Panc1 (cell line): ENCODE results near the gene HAGH. TPM values are rescaled to one million over a fixed set of nuclear protein-coding genes. Genes with fewer than 3 reads are reported as not detected.

Experiments used
- ATAC-seq: fragments of 200-7000 bp; cut with Tn5 transposase; 2 replicates; pipeline ENCODE4 v1.9.1; 2020; ENCODE audit warnings: mild to moderate bottlenecking, moderate library complexity
- BruUV-seq: library from RNA; stranded (reverse); fragments of 400-500 nt; replicated peaks from 2 replicates; lab custom pipeline; 2021; lab: Mats Ljungman, UMichigan
- CTCF ChIA-PET: fragments of 300-600 bp; sonication (Branson Sonifier 250); formaldehyde crosslinking; loops from one replicate; lab custom pipeline; 2022; ENCODE audit warnings: antibody characterized with exemption; lab: Charles Lee
- POLR2A ChIA-PET: fragments of 300-600 bp; sonication (Branson Sonifier 250); formaldehyde crosslinking; loops from one replicate; lab custom pipeline; 2022; ENCODE audit warnings: antibody characterized with exemption; lab: Charles Lee
- DNase-seq: peaks from one replicate; pipeline ENCODE4 v3.0.0-alpha.2; 2010; ENCODE audit warnings: low read depth, low spot score
- H3K27ac ChIP-seq: 2 replicates; pipeline ENCODE4 v1.5.1; 2011; ENCODE audit warnings: mild to moderate bottlenecking, low read length, inconsistent platforms
- H3K27me3 ChIP-seq: fragments of 200-500 bp; sonication (Bioruptor generic); 2 replicates; pipeline ENCODE4 v1.6.0; 2014; ENCODE audit warnings: low read length, inconsistent platforms; ENCODE audit not compliant: control insufficient read depth, insufficient read depth
- H3K36me3 ChIP-seq: fragments of 200-500 bp; sonication (Bioruptor generic); 2 replicates; pipeline ENCODE4 v1.5.1; 2014; ENCODE audit warnings: inconsistent platforms, mild to moderate bottlenecking, low read length, moderate library complexity; ENCODE audit not compliant: control insufficient read depth, insufficient read depth
- H3K4me1 ChIP-seq: 2 replicates; pipeline ENCODE4 v1.5.1; 2011; ENCODE audit warnings: inconsistent platforms, mild to moderate bottlenecking, low read length, moderate library complexity; ENCODE audit not compliant: control insufficient read depth, insufficient read depth
- H3K4me3 ChIP-seq, 2 experiments: 2 replicates each; pipeline ENCODE4 v1.5.1; 2011 to 2012; ENCODE audit warnings: low read depth in 2 of 2, low read length in 2 of 2, mild to moderate bottlenecking in 2 of 2, inconsistent platforms in 1 of 2, moderate library complexity in 1 of 2
- H3K9me3 ChIP-seq: fragments of 200-500 bp; sonication (Bioruptor generic); 2 replicates; pipeline ENCODE4 v1.5.1; 2014; ENCODE audit warnings: low read depth, mild to moderate bottlenecking, inconsistent platforms, low read length, moderate library complexity; ENCODE audit not compliant: control insufficient read depth, insufficient read depth
- CTCF ChIP-seq: fragments of 450-650 bp; IDR thresholded peaks from 2 replicates; pipeline ENCODE4 v1.5.1; 2017; ENCODE audit warnings: mild to moderate bottlenecking
- POLR2AphosphoS5 ChIP-seq: IDR thresholded peaks from 2 replicates; pipeline ENCODE4 v1.6.1; 2012; ENCODE audit warnings: mild to moderate bottlenecking, low read depth, low read length, moderate library complexity
- REST ChIP-seq, 2 experiments: IDR thresholded peaks; 2 replicates each; pipeline ENCODE4 v1.6.1; 2011 to 2012; ENCODE audit warnings: low read depth in 2 of 2, control low read depth in 1 of 2, low read length in 1 of 2, mild to moderate bottlenecking in 1 of 2, moderate library complexity in 1 of 2; ENCODE audit not compliant: insufficient read depth in 1 of 2
- SIN3A ChIP-seq: IDR thresholded peaks from 2 replicates; pipeline ENCODE4 v1.6.1; 2012; ENCODE audit warnings: low read depth, mild to moderate bottlenecking, low read length, moderate library complexity, borderline replicate concordance; ENCODE audit not compliant: insufficient read depth
- TCF7L2 ChIP-seq: IDR thresholded peaks from 2 replicates; pipeline ENCODE4 v1.6.1; 2011; ENCODE audit warnings: mild to moderate bottlenecking, low read depth, low read length, inconsistent platforms
- in situ Hi-C: cut with HindIII; loops from 2 replicates; pipeline ENCODE4 v1.10.0; 2016; ENCODE audit warnings: low sequenced_read_pairs, low pct_unique_long_range_greater_than_20kb
- intact Hi-C: fragments of 100-400 bp; cut with micrococcal nuclease; formaldehyde crosslinking; loops from one replicate; pipeline ENCODE4 v1.10.0; 2022; ENCODE audit not compliant: unreplicated experiment
- total RNA-seq: library from RNA; stranded (reverse); gene quantifications from one replicate; pipeline ENCODE4 v1.2.1, GENCODE V29; 2021; ENCODE audit not compliant: unreplicated experiment

Gene HAGH
- total RNA-seq, 1 experiment from 2014 or later = 58.9 TPM

DNA sequence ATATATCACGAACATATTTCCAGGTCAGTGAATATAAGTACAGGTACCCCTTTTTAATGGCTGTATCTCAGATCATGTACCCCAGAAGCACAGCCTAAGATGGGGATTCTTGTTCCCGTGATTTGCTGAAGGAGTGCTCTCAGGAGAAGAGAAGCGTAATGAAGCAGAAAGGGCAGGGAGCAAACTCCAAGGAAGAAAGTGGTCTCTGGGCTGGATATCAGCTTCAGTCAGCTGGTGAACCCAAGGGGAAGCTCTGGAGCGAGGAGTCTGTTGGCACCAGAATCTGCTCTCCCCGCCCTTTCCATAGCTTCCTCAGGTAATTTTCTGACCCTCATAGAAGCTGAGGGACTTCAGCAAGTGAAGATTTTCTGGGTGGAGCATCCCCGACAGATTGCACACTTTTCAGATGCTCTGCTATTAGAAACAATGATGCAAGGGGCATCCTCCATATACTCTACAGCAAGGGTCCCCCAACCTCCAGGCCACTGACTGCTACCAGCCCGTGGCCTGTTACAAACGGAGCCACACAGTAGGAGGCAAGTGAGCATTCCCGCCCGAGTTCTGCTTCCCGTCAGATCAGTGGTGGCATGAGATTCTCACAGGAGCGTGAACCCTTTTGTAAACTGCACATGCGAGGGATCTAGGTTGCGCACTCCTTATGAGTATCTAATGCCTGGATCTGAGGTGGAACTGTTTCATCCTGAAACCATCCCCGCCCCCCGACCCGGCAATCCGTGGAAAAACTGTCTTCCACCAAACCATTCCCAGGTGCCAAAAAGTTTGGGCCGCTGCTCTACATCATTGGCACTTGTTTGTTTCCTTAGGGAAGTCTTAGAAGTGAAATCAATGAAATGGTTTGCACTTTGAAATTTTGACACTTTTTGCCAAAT lies 4.8 kb upstream of the HAGH start:
- CTCF ChIA-PET = no interaction called here

GRCh38 chr16:1830213-1830612 lies 3.6 kb upstream of the HAGH start:
- in situ Hi-C loops (no loop called here), intact Hi-C loops (no loop called here)
- Histone ChIP-seq H3K36me3 (peaks cover 8% of the 10 kb centered on the region; the same call in 1 of the 2 replicates), H3K9me3 (no peaks in the 10 kb centered on the region), H3K27ac (no peak overlapping the region), H3K4me1 (peaks cover 11% of the 10 kb centered on the region), H3K4me3 (no peak overlapping the region), H3K27me3 (no peaks in the 10 kb centered on the region)
- ChIA-PET CTCF (no interaction called here), POLR2A (interaction anchor here (0.9 kb wide), 1 partner anchor 102 kb away, joined by 3 read pairs; no protein-coding TSS in a partner anchor)
- BruUV-seq = no TSS peak
- ATAC-seq (no peak), DNase-seq (no peak)
- no peak for TF ChIP-seq TCF7L2
- TF ChIP-seq REST (IDR thresholded peaks at IDR 0.05; ENCODE audit: insufficient read depth in 1 of 2, low read depth in 2 of 2, low read length in 1 of 2) = no peak
- no peak for TF ChIP-seq SIN3A
- no peak for TF ChIP-seq CTCF

More for the DNA sequence above, 4.8 kb upstream of the HAGH start:
- Histone ChIP-seq H3K36me3 (peaks cover 8% of the 10 kb centered on the region; the same call in 1 of the 2 replicates), H3K4me1 (peaks cover 7% of the 10 kb centered on the region), H3K27ac (no peak overlapping the region), H3K4me3 (no peak overlapping the region), H3K27me3 (no peaks in the 10 kb centered on the region), H3K9me3 (no peaks in the 10 kb centered on the region)
- no TSS peak for BruUV-seq
- POLR2A ChIA-PET = no interaction called here
- TF ChIP-seq SIN3A = no peak
- no peak for TF ChIP-seq REST (IDR thresholded peaks at IDR 0.05; ENCODE audit: insufficient read depth in 1 of 2, low read depth in 2 of 2, low read length in 1 of 2)
- TF ChIP-seq TCF7L2 = no peak
- no peak for TF ChIP-seq CTCF
- no peak for TF ChIP-seq POLR2AphosphoS5
- ATAC-seq = no peak
- in situ Hi-C loops (no loop called here), intact Hi-C loops (no loop called here)
- no peak for DNase-seq
